Stomach (tissue), 9 donors: Measurements from ENCODE around the gene UBAC2. TPM values are rescaled to one million over a fixed set of nuclear protein-coding genes. Genes with fewer than 3 reads are reported as not detected.

ENCODE experiments used
- DNase-seq, 2 donors: peaks; one replicate each; pipeline versions ENCODE4 v3.0.0 to v3.0.0-alpha.2; 2013 to 2019
- H3K27ac ChIP-seq, 5 donors: fragments of 200-600 bp in 4 of 5; sonication (generic) in 4 of 5; one replicate each; pipeline ENCODE4 v1.5.1; 2013 to 2019; ENCODE audit warnings: mild to moderate bottlenecking in 1 of 5, moderate library complexity in 1 of 5
- H3K27me3 ChIP-seq, 3 donors: fragments of 200-600 bp; sonication (generic); one replicate each; pipeline ENCODE4 v1.5.1; 2017 to 2019; ENCODE audit warnings: mixed run types in 1 of 3
- H3K36me3 ChIP-seq, 4 donors: fragments of 200-600 bp; sonication (generic); 1 replicate in 3 of 4; 2 replicates in 1 of 4; pipeline ENCODE4 v1.5.1; 2016 to 2019
- H3K4me1 ChIP-seq, 4 donors: fragments of 200-600 bp; sonication (generic); one replicate each; pipeline ENCODE4 v1.5.1; 2016 to 2019
- H3K4me3 ChIP-seq, 4 donors: fragments of 200-600 bp; sonication (generic) in 3 of 4; one replicate each; pipeline ENCODE4 v1.5.1; 2016 to 2019; ENCODE audit warnings: mild to moderate bottlenecking in 1 of 4
- H3K9me3 ChIP-seq, 4 donors: fragments of 200-600 bp; sonication (generic); one replicate each; pipeline ENCODE4 v1.5.1; 2016 to 2019
- EP300 ChIP-seq: sonication (generic); formaldehyde crosslinking; IDR thresholded peaks from one replicate; pipeline ENCODE4 v1.6.1; 2017; ENCODE audit warnings: antibody characterized with exemption
- POLR2A ChIP-seq, 4 donors: fragments of 450-650 bp; IDR thresholded peaks; one replicate each; pipeline ENCODE4 v1.6.1; 2016; ENCODE audit warnings: antibody characterized with exemption in 4 of 4, control low read depth in 2 of 4, mild to moderate bottlenecking in 1 of 4, moderate library complexity in 1 of 4
- POLR2AphosphoS5 ChIP-seq, 3 donors: sonication (generic); formaldehyde crosslinking; IDR thresholded peaks; one replicate each; pipeline ENCODE4 v1.6.1; 2016; ENCODE audit warnings: antibody characterized with exemption in 3 of 3
- WGBS, 5 donors: extraction: QIAGEN DNeasy Blood & Tissue Kit in 3 of 5; methylation state at CpG; one replicate each; pipeline versions ENCODE4 v1.1.5 to v1.1.7; 2013 to 2018; 5-methylcytosine and 5-hydroxymethylcytosine counted together
- intact Hi-C: fragments of 100-400 bp; cut with DNase I; formaldehyde crosslinking; loops from one replicate; pipeline ENCODE4 v1.15.1; 2023; ENCODE audit warnings: low total_unique reads
- polyA plus RNA-seq, 3 donors: library from polyadenylated mRNA; stranded (reverse); fragments of 200-250 nt; gene quantifications; one replicate each; pipeline ENCODE4 v1.2.3, GENCODE V29; 2013
- total RNA-seq, 5 donors: library from RNA; depleted of rRNA; stranded (reverse); fragments of >200 nt; gene quantifications; one replicate each; pipeline versions ENCODE4 v1.1.0 to v1.2.3, GENCODE V29; 2014 to 2016
- TF ChIP-seq, protein P1 (sequence below), 7 experiments: fragments of 450-650 bp in 4 of 7; fragments of 200-600 bp in 3 of 7; sonication (generic) in 3 of 7; IDR thresholded peaks; one replicate each; pipeline ENCODE4 v1.5.1; 2016 to 2019; ENCODE audit warnings: antibody characterized with exemption in 7 of 7, control low read depth in 2 of 7, mild to moderate bottlenecking in 1 of 7
- donor health status: healthy with polysubstance abuse.
- donor health status: Bipolar disorder and iron deficiency.
- donor health status: healthy.

Gene UBAC2
- total and polyA plus RNA-seq, 8 donors, result 18.1 to 68.8 (median 40.1) TPM

DNA sequence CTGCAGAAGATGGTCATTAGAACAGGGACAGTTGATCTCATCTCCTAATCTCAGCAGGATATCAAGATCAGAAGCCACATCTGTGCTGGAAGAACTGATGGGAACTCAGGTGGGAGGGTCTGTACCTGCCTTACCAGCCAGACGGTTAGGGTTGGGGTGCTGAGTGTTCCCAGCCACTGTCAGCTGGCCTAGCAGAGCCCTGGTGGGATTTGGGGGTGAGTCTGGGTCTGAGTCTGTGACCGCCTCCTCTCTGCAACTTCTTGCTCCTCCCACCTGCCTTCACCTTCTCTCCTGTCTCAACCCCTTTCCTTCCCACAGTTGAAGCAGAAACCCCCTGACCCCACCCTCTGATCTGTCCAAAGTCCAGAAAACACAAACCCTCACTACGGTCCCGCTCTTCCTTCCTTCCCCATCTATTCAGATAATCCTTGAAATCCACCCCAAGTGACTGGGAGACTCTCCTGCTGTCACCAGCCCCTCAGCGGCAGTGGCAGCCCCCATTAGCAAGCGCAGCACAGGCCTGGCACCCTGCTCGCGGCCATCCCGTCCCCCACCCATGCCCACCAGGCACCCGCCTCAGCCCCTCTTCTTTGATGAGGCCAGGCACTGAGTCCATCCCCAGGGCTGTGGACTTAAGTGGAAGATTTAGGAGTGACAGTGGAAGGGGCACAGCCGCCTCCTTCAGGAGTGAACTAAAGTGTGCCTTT, 198.4 kb downstream of the UBAC2 start:
- DNase-seq, result peak in 1 of 2 donors; percentile 4
- no peaks in the 10 kb centered on the region for H3K4me1 ChIP-seq
- intact Hi-C loops, result no loop called here

DNA sequence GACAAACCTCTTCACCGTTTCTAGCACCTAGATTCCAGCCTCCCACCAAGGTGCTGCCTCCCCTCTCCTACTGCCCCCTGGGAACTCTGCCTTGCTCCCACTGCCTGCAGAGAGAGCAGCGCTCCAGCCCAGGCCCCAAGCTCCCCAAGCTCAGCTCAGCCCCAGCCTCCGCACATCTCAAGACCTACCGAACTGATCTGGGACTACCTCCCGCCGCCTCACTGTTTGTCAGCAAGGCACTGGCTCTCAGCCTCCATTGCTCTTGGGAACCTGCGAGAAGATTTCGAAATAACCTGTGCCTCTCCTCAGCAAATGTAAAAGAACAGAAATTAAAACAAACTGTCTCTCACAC, 198.9 kb downstream of the UBAC2 start:
- H3K36me3 ChIP-seq, result no peaks in the 10 kb centered on the region
- no peaks in the 10 kb centered on the region for H3K4me1 ChIP-seq
- TF ChIP-seq, protein P1, sequence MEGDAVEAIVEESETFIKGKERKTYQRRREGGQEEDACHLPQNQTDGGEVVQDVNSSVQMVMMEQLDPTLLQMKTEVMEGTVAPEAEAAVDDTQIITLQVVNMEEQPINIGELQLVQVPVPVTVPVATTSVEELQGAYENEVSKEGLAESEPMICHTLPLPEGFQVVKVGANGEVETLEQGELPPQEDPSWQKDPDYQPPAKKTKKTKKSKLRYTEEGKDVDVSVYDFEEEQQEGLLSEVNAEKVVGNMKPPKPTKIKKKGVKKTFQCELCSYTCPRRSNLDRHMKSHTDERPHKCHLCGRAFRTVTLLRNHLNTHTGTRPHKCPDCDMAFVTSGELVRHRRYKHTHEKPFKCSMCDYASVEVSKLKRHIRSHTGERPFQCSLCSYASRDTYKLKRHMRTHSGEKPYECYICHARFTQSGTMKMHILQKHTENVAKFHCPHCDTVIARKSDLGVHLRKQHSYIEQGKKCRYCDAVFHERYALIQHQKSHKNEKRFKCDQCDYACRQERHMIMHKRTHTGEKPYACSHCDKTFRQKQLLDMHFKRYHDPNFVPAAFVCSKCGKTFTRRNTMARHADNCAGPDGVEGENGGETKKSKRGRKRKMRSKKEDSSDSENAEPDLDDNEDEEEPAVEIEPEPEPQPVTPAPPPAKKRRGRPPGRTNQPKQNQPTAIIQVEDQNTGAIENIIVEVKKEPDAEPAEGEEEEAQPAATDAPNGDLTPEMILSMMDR (IDR thresholded peaks at IDR 0.05), result no peak
- TF ChIP-seq EP300 (no peak), POLR2AphosphoS5 (IDR thresholded peaks at IDR 0.05) (no peak), POLR2A (IDR thresholded peaks at IDR 0.05) (no peak)
- H3K9me3 ChIP-seq, result no peaks in the 10 kb centered on the region
- peak in 1 of 2 donors; percentile 15 for DNase-seq
- H3K27ac ChIP-seq, result no peak overlapping the region
- intact Hi-C loops, result no loop called here
- no peak overlapping the region for H3K4me3 ChIP-seq
- no peaks in the 10 kb centered on the region for H3K27me3 ChIP-seq
- WGBS, 5 donors, result 88 to 95% (median 92%) methylated on average over 8 of the region's 8 CpGs

More for the DNA sequence above, 198.4 kb downstream of the UBAC2 start:
- WGBS, 5 donors, result 88 to 94% (median 93%) methylated on average over 11 of the region's 11 CpGs
- no peaks in the 10 kb centered on the region for H3K36me3 ChIP-seq
- TF ChIP-seq POLR2AphosphoS5 (IDR thresholded peaks at IDR 0.05) (no peak), EP300 (no peak), POLR2A (IDR thresholded peaks at IDR 0.05) (no peak)
- TF ChIP-seq, protein P1 (IDR thresholded peaks at IDR 0.05), result no peak
- H3K9me3 ChIP-seq, result no peaks in the 10 kb centered on the region
- H3K27me3 ChIP-seq, result no peaks in the 10 kb centered on the region
- H3K27ac ChIP-seq, result no peak overlapping the region
- H3K4me3 ChIP-seq, result no peak overlapping the region

DNA sequence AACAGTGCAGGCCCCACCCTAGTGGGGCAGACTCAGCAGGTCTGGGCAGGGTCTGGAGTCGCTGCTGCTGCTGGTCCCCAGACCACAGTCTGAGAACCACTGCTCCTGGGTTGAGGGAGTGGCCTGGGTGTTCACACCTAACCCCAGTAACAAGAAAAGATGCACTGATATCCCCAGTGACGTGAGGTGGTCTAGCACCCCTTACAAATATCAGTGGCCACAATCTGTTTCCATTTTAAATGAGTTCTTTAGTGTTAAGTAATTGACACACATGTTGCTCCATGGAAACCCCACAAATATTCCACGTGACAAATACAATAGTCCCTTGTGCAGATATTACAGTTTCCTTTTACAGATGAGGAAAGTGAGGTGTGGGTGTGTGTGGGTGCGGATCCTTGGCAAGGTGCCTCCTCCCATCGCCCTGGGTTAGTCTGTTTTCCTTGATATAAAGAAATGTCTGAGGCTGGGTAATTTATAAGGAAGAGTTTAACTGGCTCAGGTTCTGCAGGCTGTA, 202.9 kb downstream of the UBAC2 start:
- Histone ChIP-seq H3K27me3 (no peaks in the 10 kb centered on the region), H3K36me3 (no peaks in the 10 kb centered on the region), H3K27ac (no peak overlapping the region), H3K4me1 (no peaks in the 10 kb centered on the region), H3K9me3 (no peaks in the 10 kb centered on the region), H3K4me3 (no peak overlapping the region)
- WGBS, 5 donors, result 48 to 68% (median 54%) methylated on average over 5 of the region's 5 CpGs
- intact Hi-C loops, result no loop called here
- TF ChIP-seq POLR2AphosphoS5 (IDR thresholded peaks at IDR 0.05), result no peak
- TF ChIP-seq POLR2A (IDR thresholded peaks at IDR 0.05), result no peak
- TF ChIP-seq, protein P1 (IDR thresholded peaks at IDR 0.05), result no peak
- no peak for TF ChIP-seq EP300
- DNase-seq, result no peak

DNA sequence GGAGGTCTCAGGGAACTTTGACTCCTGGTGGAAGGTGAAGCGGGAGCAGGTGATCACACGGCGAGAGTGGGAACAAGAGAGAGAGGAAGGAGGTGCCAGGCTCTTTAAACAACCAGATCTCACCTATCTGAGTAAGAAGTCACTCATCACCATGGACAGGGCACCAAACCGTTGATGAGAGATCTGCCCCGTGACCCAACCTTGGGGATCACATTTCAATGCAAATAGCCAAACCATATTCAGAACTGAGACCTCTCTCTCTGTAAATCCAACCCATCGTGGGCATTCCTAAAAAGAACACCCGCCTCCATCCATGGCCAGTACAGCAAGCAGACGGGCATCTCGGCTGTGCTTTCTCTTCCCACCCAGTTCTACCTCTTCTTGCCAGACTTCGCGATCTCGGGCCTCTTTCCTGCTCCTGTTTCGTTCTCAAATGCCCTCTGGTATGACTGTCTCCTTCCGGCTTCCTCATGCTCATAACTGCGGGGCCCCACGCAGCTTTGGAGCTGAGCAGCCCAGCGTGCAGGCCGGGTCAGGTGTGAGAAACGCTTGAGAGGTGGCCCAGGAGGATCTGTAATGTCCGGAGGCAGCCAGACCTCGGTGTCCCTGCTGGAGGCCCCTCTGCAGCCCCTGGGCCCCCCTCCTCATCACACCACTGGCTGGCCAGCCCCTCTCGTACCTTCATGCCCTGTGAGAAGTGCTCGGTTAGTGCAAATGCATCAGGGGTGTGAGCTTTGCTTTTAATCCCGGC, 203.5 kb downstream of the UBAC2 start:
- H3K27ac ChIP-seq, result no peak overlapping the region
- 64 to 68% (median 68%) methylated on average over 22 to 24 of the region's 24 CpGs for WGBS, 5 donors
- DNase-seq, result no peak
- no peaks in the 10 kb centered on the region for H3K4me1 ChIP-seq
- intact Hi-C loops, result no loop called here
- no peaks in the 10 kb centered on the region for H3K9me3 ChIP-seq
- TF ChIP-seq, protein P1 (IDR thresholded peaks at IDR 0.05), result no peak
- no peak for TF ChIP-seq POLR2AphosphoS5 (IDR thresholded peaks at IDR 0.05)
- TF ChIP-seq POLR2A (IDR thresholded peaks at IDR 0.05), result no peak
- TF ChIP-seq EP300, result no peak
- H3K36me3 ChIP-seq, result no peaks in the 10 kb centered on the region
- H3K27me3 ChIP-seq, result no peaks in the 10 kb centered on the region
- H3K4me3 ChIP-seq, result no peak overlapping the region
